Fibroblast of lung (primary cell): ENCODE data around the gene VWA8. TPM values are rescaled to one million over a fixed set of nuclear protein-coding genes. Genes with fewer than 3 reads are reported as not detected.

Experiments
- DNase-seq, 2 donors: peaks; one replicate each; pipeline versions ENCODE4 v3.0.0 to v3.0.0-alpha.2; 2010; ENCODE audit warnings: low read depth in 2 of 2
- H2AFZ ChIP-seq: 2 replicates; pipeline ENCODE4 v1.5.1; 2012; ENCODE audit warnings: low read length, control low read depth, inconsistent platforms
- H3K27ac ChIP-seq: 2 replicates; pipeline ENCODE4 v1.5.1; 2011; ENCODE audit warnings: low read length, control low read depth; ENCODE audit not compliant: insufficient read depth
- H3K27me3 ChIP-seq: 2 replicates; pipeline ENCODE4 v1.5.1; 2011; ENCODE audit warnings: mild to moderate bottlenecking, low read length; ENCODE audit not compliant: control insufficient read depth, insufficient read depth
- H3K36me3 ChIP-seq: 2 replicates; pipeline ENCODE4 v1.5.1; 2011; ENCODE audit warnings: low read length; ENCODE audit not compliant: control insufficient read depth, insufficient read depth
- H3K4me1 ChIP-seq: 2 replicates; pipeline ENCODE4 v1.5.1; 2011; ENCODE audit warnings: low read length; ENCODE audit not compliant: control insufficient read depth, insufficient read depth; ENCODE audit errors: extremely low read depth
- H3K4me2 ChIP-seq: 2 replicates; pipeline ENCODE4 v1.5.1; 2011; ENCODE audit warnings: low read length, control low read depth; ENCODE audit not compliant: insufficient read depth; ENCODE audit errors: extremely low read depth
- H3K4me3 ChIP-seq, 4 experiments: fragments of 200-600 bp in 1 of 4; sonication (generic) in 1 of 4; replicated peaks in 1 of 4; 2 replicates each; pipeline ENCODE4 v1.5.1; 2011 to 2016; ENCODE audit warnings: low read length in 4 of 4, low read depth in 3 of 4, mild to moderate bottlenecking in 3 of 4, control low read depth in 2 of 4, inconsistent platforms in 1 of 4, mixed read lengths in 1 of 4; ENCODE audit not compliant: insufficient read depth in 1 of 4; ENCODE audit errors: control extremely low read depth in 1 of 4
- H3K79me2 ChIP-seq: 2 replicates; pipeline ENCODE4 v1.5.1; 2012; ENCODE audit warnings: mild to moderate bottlenecking, low read length, inconsistent platforms; ENCODE audit not compliant: control insufficient read depth, insufficient read depth
- H3K9ac ChIP-seq: 2 replicates; pipeline ENCODE4 v1.5.1; 2011; ENCODE audit warnings: mild to moderate bottlenecking, low read length, control low read depth; ENCODE audit not compliant: insufficient read depth
- H3K9me3 ChIP-seq: 2 replicates; pipeline ENCODE4 v1.5.1; 2012; ENCODE audit warnings: low read depth, low read length; ENCODE audit not compliant: control insufficient read depth, insufficient read depth
- H4K20me1 ChIP-seq: 2 replicates; pipeline ENCODE4 v1.5.1; 2011; ENCODE audit warnings: low read length; ENCODE audit not compliant: control insufficient read depth, insufficient read depth; ENCODE audit errors: extremely low read depth
- EZH2 ChIP-seq: IDR thresholded peaks from 2 replicates; pipeline ENCODE4 v1.5.1; 2012; ENCODE audit warnings: low read length, control low read depth, mild to moderate bottlenecking; ENCODE audit errors: missing control alignments
- polyA plus RNA-seq, 2 donors: library from polyadenylated mRNA; depleted of rRNA in 1 of 2; stranded (reverse) in 1 of 2; unstranded in 1 of 2; fragments of >200 nt; gene quantifications; 2 replicates each; pipeline ENCODE4 v1.2.1, GENCODE V29; 2011 to 2012; ENCODE audit warnings: missing spikeins in 1 of 2
- total RNA-seq: library from RNA; depleted of rRNA; stranded (reverse); fragments of >200 nt; gene quantifications from 2 replicates; pipeline ENCODE4 v1.2.1, GENCODE V29; 2014
- TF ChIP-seq, protein P1 (sequence below), 2 donors: IDR thresholded peaks in 1 of 2; conservative IDR thresholded peaks in 1 of 2; 1 replicate in 1 of 2; 2 replicates in 1 of 2; pipeline ENCODE4 v1.5.1; 2011 to 2012; ENCODE audit warnings: low read length in 2 of 2, control low read depth in 1 of 2, inconsistent platforms in 1 of 2, low read depth in 1 of 2, mild to moderate bottlenecking in 1 of 2

VWA8 gene
- total and polyA plus RNA-seq, 2 donors (not counting 1 experiment from before 2014, with no cell fraction given) = 12.6 to 29.9 TPM

DNA sequence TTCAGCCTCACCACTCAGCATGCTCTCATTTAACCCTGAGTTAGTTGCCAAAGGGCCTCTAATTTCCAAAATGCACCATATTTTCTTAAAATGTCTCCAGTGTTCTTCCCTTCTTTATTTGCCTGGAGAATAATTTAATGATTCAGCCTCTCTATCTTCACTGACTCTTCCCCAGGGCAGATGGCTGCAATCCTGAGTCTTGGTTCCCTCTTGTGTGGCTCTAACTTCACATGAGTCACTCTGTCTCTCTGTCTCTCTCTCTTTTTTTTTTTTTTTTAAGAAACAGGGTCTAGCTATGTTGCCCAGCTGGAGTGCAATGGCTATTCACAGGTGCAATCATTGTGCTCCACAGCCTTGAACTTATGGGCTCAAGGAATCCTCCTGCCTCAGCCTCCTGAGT, 251.4 kb downstream of the VWA8 start:
- Histone ChIP-seq H3K4me1 (no peaks in the 10 kb centered on the region), H3K36me3 (no peaks in the 10 kb centered on the region), H3K4me2 (no peak overlapping the region), H3K9me3 (no peaks in the 10 kb centered on the region), H4K20me1 (no peaks in the 10 kb centered on the region), H2AFZ (no peak overlapping the region), H3K4me3 (no peak overlapping the region), H3K27ac (no peak overlapping the region), H3K27me3 (no peaks in the 10 kb centered on the region), H3K79me2 (no peaks in the 10 kb centered on the region), H3K9ac (no peak overlapping the region)
- no peak for DNase-seq
- no peak for TF ChIP-seq EZH2
- TF ChIP-seq, protein P1, sequence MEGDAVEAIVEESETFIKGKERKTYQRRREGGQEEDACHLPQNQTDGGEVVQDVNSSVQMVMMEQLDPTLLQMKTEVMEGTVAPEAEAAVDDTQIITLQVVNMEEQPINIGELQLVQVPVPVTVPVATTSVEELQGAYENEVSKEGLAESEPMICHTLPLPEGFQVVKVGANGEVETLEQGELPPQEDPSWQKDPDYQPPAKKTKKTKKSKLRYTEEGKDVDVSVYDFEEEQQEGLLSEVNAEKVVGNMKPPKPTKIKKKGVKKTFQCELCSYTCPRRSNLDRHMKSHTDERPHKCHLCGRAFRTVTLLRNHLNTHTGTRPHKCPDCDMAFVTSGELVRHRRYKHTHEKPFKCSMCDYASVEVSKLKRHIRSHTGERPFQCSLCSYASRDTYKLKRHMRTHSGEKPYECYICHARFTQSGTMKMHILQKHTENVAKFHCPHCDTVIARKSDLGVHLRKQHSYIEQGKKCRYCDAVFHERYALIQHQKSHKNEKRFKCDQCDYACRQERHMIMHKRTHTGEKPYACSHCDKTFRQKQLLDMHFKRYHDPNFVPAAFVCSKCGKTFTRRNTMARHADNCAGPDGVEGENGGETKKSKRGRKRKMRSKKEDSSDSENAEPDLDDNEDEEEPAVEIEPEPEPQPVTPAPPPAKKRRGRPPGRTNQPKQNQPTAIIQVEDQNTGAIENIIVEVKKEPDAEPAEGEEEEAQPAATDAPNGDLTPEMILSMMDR (conservative IDR thresholded peaks at IDR 0.05 in 1 of 2, IDR thresholded peaks at IDR 0.05 in 1 of 2; ENCODE audit: low read depth in 1 of 2, low read length in 2 of 2) = no peak

DNA sequence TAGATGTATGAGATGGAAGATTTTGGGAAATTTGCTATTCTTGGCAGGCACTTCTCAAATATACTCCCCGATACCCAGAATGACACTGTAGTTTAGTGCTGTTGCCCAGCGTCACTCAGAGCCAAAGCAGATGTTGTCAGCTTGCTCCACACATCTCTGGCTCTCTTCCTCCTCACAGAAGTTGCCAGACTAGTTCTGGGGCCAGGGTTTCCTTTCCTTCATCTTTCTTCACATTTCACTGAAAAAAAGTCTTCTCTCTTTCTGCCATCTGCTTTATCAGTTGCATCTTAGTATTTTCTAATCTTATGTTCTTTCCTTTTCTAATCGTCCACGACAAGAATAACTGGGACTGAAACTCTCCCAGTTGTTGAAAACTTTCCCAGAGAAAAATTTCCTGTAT, 252.2 kb downstream of the VWA8 start:
- Histone ChIP-seq H3K4me1 (no peaks in the 10 kb centered on the region), H3K4me2 (no peak overlapping the region), H3K27ac (no peak overlapping the region), H4K20me1 (no peaks in the 10 kb centered on the region), H3K9me3 (no peaks in the 10 kb centered on the region), H3K9ac (no peak overlapping the region), H3K79me2 (no peaks in the 10 kb centered on the region), H2AFZ (no peak overlapping the region), H3K4me3 (no peak overlapping the region), H3K27me3 (no peaks in the 10 kb centered on the region), H3K36me3 (no peaks in the 10 kb centered on the region)
- no peak for TF ChIP-seq EZH2
- TF ChIP-seq, protein P1 (conservative IDR thresholded peaks at IDR 0.05 in 1 of 2, IDR thresholded peaks at IDR 0.05 in 1 of 2; ENCODE audit: low read depth in 1 of 2, low read length in 2 of 2) = no peak
- no peak for DNase-seq

DNA sequence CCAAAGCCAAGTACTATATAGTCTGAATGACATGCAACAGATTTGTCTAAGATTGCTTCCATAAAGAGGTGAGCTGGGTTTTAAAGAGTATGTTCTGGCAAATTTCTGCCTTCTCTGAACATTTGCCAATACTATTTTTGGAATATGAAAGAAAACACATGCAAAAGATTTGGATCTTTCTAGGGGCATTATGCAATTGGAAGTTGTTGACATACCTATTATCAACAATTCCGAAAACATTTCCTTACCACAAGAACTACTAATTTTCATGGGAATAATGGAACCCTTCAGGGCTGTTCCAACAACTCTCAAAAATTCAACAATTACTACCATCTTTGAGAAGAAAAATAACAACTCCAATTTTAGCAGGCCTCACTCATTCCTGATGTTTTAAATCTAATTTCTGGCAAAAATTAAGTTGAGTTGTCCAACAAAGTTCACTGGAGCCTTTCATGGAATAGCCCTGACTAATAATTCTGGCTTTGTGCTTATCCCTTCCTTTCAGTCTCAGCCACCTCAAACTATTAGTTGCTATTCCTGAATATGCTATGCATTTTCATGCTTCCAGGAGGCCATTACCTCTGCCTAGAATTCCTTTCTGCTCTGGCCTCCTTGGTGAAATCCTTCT, 253.6 kb downstream of the VWA8 start:
- Histone ChIP-seq H3K4me1 (no peaks in the 10 kb centered on the region), H3K4me2 (no peak overlapping the region), H3K36me3 (no peaks in the 10 kb centered on the region), H3K27ac (no peak overlapping the region), H3K27me3 (no peaks in the 10 kb centered on the region), H2AFZ (no peak overlapping the region), H4K20me1 (no peaks in the 10 kb centered on the region), H3K4me3 (no peak overlapping the region), H3K79me2 (no peaks in the 10 kb centered on the region), H3K9ac (no peak overlapping the region), H3K9me3 (no peaks in the 10 kb centered on the region)
- DNase-seq = no peak
- no peak for TF ChIP-seq EZH2
- TF ChIP-seq, protein P1 (conservative IDR thresholded peaks at IDR 0.05 in 1 of 2, IDR thresholded peaks at IDR 0.05 in 1 of 2; ENCODE audit: low read depth in 1 of 2, low read length in 2 of 2) = no peak
